ENCODE data around the gene TTC34. TPM values are rescaled to one million over a fixed set of nuclear protein-coding genes. Genes with fewer than 3 reads are reported as not detected.

The TTC34 gene
- total and polyA plus RNA-seq, 7 donors = under 0.01 to 0.83 (median 0.56) TPM; not detected in 1

GRCh38 chr1:2815551-2815950 is 14.1 kb upstream of the TTC34 start:
- Histone ChIP-seq H3K4me3 (no peak overlapping the region), H3K4me1 (no peaks in the 10 kb centered on the region), H3K27ac (no peak overlapping the region), H3K36me3 (no peaks in the 10 kb centered on the region), H3K27me3 (peaks cover 0 to 44% (median 13%) of the 10 kb centered on the region in 3 donors), H3K9me3 (peaks cover 2 to 5% (median 4%) of the 10 kb centered on the region in 4 donors)
- WGBS, 2 donors = 40 to 74% methylated on average over 15 of the region's 15 CpGs
- TF ChIP-seq EP300 (IDR thresholded peaks at IDR 0.05) = no peak
- TF ChIP-seq, protein P1, sequence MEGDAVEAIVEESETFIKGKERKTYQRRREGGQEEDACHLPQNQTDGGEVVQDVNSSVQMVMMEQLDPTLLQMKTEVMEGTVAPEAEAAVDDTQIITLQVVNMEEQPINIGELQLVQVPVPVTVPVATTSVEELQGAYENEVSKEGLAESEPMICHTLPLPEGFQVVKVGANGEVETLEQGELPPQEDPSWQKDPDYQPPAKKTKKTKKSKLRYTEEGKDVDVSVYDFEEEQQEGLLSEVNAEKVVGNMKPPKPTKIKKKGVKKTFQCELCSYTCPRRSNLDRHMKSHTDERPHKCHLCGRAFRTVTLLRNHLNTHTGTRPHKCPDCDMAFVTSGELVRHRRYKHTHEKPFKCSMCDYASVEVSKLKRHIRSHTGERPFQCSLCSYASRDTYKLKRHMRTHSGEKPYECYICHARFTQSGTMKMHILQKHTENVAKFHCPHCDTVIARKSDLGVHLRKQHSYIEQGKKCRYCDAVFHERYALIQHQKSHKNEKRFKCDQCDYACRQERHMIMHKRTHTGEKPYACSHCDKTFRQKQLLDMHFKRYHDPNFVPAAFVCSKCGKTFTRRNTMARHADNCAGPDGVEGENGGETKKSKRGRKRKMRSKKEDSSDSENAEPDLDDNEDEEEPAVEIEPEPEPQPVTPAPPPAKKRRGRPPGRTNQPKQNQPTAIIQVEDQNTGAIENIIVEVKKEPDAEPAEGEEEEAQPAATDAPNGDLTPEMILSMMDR (IDR thresholded peaks at IDR 0.05) = no peak
- no peak for TF ChIP-seq POLR2A (IDR thresholded peaks at IDR 0.05)
- no peak for TF ChIP-seq POLR2AphosphoS5 (IDR thresholded peaks at IDR 0.05)
- DNase-seq = no peak
- intact Hi-C loops (cut with DNase I) = no loop called here

- DNase-seq = no peak
- Histone ChIP-seq H3K4me3 (no peak overlapping the region), H3K27ac (no peak overlapping the region), H3K36me3 (no peaks in the 10 kb centered on the region), H3K27me3 (peaks cover 0 to 45% (median 11%) of the 10 kb centered on the region in 3 donors), H3K4me1 (no peaks in the 10 kb centered on the region), H3K9me3 (peaks cover 2 to 5% (median 4%) of the 10 kb centered on the region in 4 donors)
- intact Hi-C loops (cut with DNase I) = no loop called here
- TF ChIP-seq EP300 (IDR thresholded peaks at IDR 0.05) = no peak
- TF ChIP-seq, protein P1 (IDR thresholded peaks at IDR 0.05) = no peak
- no peak for TF ChIP-seq POLR2AphosphoS5 (IDR thresholded peaks at IDR 0.05)
- TF ChIP-seq POLR2A (IDR thresholded peaks at IDR 0.05) = no peak
- 87 to 89% methylated on average over 24 of the region's 24 CpGs for WGBS, 2 donors
These were observed 13.1 kb upstream of the TTC34 start for GRCh38 chr1:2814511-2815075.

DNA sequence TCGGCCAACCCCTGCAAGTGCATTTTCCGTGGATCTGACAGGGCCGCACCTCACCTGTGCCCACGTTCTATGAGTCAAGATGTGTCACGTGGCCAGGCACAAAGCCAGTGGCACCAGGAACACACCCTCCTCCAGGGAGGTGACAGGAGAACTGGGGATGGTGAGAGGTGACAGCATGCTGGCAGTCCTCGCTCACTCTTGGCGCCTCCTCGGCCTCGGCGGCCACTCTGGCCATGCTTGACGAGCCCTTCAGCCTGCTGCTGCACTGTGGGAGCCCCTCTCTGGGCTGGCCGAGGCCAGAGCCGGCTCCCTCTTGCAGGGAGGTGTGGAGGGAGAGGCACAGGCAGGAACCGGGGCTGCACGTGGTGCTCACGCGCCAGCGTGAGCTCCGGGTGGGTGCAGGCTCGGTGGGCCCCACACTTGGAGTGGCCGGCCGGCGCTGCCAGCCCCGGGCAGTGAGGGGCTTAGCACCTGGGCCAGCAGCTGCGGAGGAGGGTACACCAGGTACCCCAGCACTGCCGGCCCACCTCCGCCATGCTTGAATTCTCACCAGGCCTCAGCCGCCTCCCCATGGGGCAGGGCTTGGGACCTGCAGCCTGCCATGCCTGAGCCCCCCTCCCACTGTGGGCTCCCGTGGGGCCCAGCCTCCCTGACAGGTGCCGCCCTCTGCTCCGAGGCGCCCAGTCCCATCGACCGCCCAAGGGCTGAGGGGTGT is 11.6 kb upstream of the TTC34 start:
- DNase-seq = no peak
- peaks cover 0 to 52% (median 26%) of the 10 kb centered on the region in 3 donors for H3K27me3 ChIP-seq
- H3K4me1 ChIP-seq = no peaks in the 10 kb centered on the region
- H3K9me3 ChIP-seq = peaks cover 2 to 5% (median 4%) of the 10 kb centered on the region in 4 donors
- 95 to 96% methylated on average over 34 of the region's 34 CpGs for WGBS, 2 donors
- TF ChIP-seq POLR2AphosphoS5 (IDR thresholded peaks at IDR 0.05) (no peak), POLR2A (IDR thresholded peaks at IDR 0.05) (no peak), EP300 (IDR thresholded peaks at IDR 0.05) (no peak)
- TF ChIP-seq, protein P1 (IDR thresholded peaks at IDR 0.05) = no peak
- H3K27ac ChIP-seq = no peak overlapping the region
- intact Hi-C loops (cut with DNase I) = no loop called here
- no peak overlapping the region for H3K4me3 ChIP-seq
- no peaks in the 10 kb centered on the region for H3K36me3 ChIP-seq

DNA sequence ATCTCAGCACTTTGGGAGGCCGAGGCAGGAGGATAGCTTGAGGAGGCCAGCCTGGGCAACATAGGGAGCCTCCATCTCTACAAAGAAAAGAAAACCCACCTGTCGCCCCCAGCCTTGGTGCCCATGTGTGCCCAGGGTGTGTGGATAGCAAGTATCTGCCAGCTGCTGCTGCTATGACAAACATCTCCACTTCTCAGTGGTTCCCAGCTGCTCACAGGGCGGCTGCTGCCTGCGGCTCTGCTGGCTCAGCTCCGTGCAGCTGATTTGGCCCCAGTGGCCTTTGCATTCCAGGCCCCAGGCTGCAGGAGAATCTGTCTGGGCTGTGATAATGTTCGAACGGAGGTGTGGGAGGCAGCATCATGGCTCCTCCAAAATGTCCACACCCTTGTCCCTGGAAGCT is 10.6 kb upstream of the TTC34 start:
- DNase-seq = no peak
- Histone ChIP-seq H3K4me3 (no peak overlapping the region), H3K27ac (no peak overlapping the region), H3K9me3 (peaks cover 2 to 5% (median 4%) of the 10 kb centered on the region in 4 donors), H3K27me3 (peaks cover 0 to 59% (median 26%) of the 10 kb centered on the region in 3 donors), H3K4me1 (no peaks in the 10 kb centered on the region), H3K36me3 (no peaks in the 10 kb centered on the region)
- intact Hi-C loops (cut with DNase I) = no loop called here
- 85 to 93% methylated on average over 7 of the region's 7 CpGs for WGBS, 2 donors
- TF ChIP-seq EP300 (IDR thresholded peaks at IDR 0.05) = no peak
- no peak for TF ChIP-seq POLR2AphosphoS5 (IDR thresholded peaks at IDR 0.05)
- TF ChIP-seq, protein P1 (IDR thresholded peaks at IDR 0.05) = no peak
- TF ChIP-seq POLR2A (IDR thresholded peaks at IDR 0.05) = no peak

All from sigmoid colon (tissue), 7 donors.